OCI-LY7 (cell line): ENCODE results near the gene FUZ. TPM values are rescaled to one million over a fixed set of nuclear protein-coding genes. Genes with fewer than 3 reads are reported as not detected.
A peak's percentile ranks its signal among the peaks of the same experiment; 100 is the strongest.

ENCODE experiments used
- BruUV-seq: library from RNA; stranded (reverse); fragments of 400-500 nt; replicated peaks from 2 replicates; lab custom pipeline; 2021; lab: Mats Ljungman, UMichigan
- CTCF ChIA-PET: fragments of 300-600 bp; sonication (Branson Sonifier 250); formaldehyde crosslinking; loops from one replicate; lab custom pipeline; 2022; ENCODE audit warnings: antibody characterized with exemption; ENCODE audit not compliant: unreplicated experiment; lab: Charles Lee
- POLR2A ChIA-PET: fragments of 300-600 bp; sonication (Branson Sonifier 250); formaldehyde crosslinking; loops from one replicate; lab custom pipeline; 2022; ENCODE audit warnings: antibody characterized with exemption; lab: Charles Lee
- DNase-seq: peaks from one replicate; pipeline ENCODE4 v3.0.0-alpha.2; 2015; ENCODE audit warnings: low spot score
- H2AFZ ChIP-seq: fragments of 200-600 bp; sonication (generic), shearing (Covaris generic); 2 replicates; pipeline ENCODE4 v1.6.1; 2014; ENCODE audit warnings: mild to moderate bottlenecking, antibody characterized with exemption, low read length, moderate library complexity
- H3K27ac ChIP-seq: fragments of 200-600 bp; sonication (generic); 2 replicates; pipeline ENCODE4 v1.5.1; 2014; ENCODE audit warnings: mixed run types, low read depth, mild to moderate bottlenecking, moderate library complexity, low read length, inconsistent platforms; ENCODE audit not compliant: poor library complexity, severe bottlenecking
- H3K36me3 ChIP-seq: fragments of 200-600 bp; sonication (generic); 2 replicates; pipeline ENCODE4 v1.6.1; 2014; ENCODE audit warnings: mild to moderate bottlenecking, antibody characterized with exemption, low read length, moderate library complexity, mixed read lengths; ENCODE audit not compliant: insufficient read depth
- H3K4me1 ChIP-seq: fragments of 200-600 bp; sonication (generic); 2 replicates; pipeline ENCODE4 v1.5.1; 2014; ENCODE audit warnings: mild to moderate bottlenecking, low read length; ENCODE audit not compliant: insufficient read depth, poor library complexity, severe bottlenecking
- H3K4me2 ChIP-seq: fragments of 200-600 bp; sonication (generic); 2 replicates; pipeline ENCODE4 v1.6.1; 2014; ENCODE audit warnings: mild to moderate bottlenecking, low read length
- H3K4me3 ChIP-seq: fragments of 200-600 bp; sonication (generic); 2 replicates; pipeline ENCODE4 v1.5.1; 2014; ENCODE audit warnings: mild to moderate bottlenecking, low read depth, low read length; ENCODE audit not compliant: poor library complexity, severe bottlenecking
- H3K79me2 ChIP-seq: fragments of 200-600 bp; sonication (generic); 2 replicates; pipeline ENCODE4 v1.6.1; 2016; ENCODE audit warnings: low read depth, mild to moderate bottlenecking, low read length, moderate library complexity, mixed read lengths; ENCODE audit not compliant: insufficient read depth
- H3K9me2 ChIP-seq: fragments of 200-600 bp; sonication (generic); 2 replicates; pipeline ENCODE4 v1.6.1; 2016; ENCODE audit warnings: mild to moderate bottlenecking, low read length, mixed read lengths; ENCODE audit not compliant: insufficient read depth
- H3K9me3 ChIP-seq: fragments of 200-600 bp; sonication (generic); 2 replicates; pipeline ENCODE4 v1.6.1; 2014; ENCODE audit warnings: mild to moderate bottlenecking, mixed run types, low read length, mixed read lengths
- H4K20me1 ChIP-seq: fragments of 200-600 bp; sonication (generic); 2 replicates; pipeline ENCODE4 v1.6.1; 2014; ENCODE audit warnings: mild to moderate bottlenecking, antibody characterized with exemption, low read length, moderate library complexity, mixed read lengths; ENCODE audit not compliant: insufficient read depth
- CTCF ChIP-seq: fragments of 200-600 bp; sonication (generic); conservative IDR thresholded peaks from 2 replicates; pipeline ENCODE4 v1.5.1; 2014; ENCODE audit warnings: mild to moderate bottlenecking, antibody characterized with exemption, low read length, moderate library complexity, mixed read lengths
- EZH2phosphoT487 ChIP-seq: fragments of 200-600 bp; sonication (generic); IDR thresholded peaks from 2 replicates; pipeline ENCODE4 v1.6.1; 2018; ENCODE audit warnings: low read depth, borderline replicate concordance, mild to moderate bottlenecking, mixed run types, antibody characterized with exemption, low read length, moderate library complexity, mixed read lengths
- intact Hi-C: fragments of 100-400 bp; cut with micrococcal nuclease; formaldehyde crosslinking; loops from one replicate; pipeline ENCODE4 v1.10.0; 2022; ENCODE audit not compliant: unreplicated experiment
- total RNA-seq, 2 experiments: library from RNA; depleted of rRNA in 1 of 2; stranded (reverse); fragments of >200 nt in 1 of 2; shearing (Covaris generic) in 1 of 2; gene quantifications; 2 replicates each; pipeline ENCODE4 v1.2.3, GENCODE V29; 2014 to 2022

FUZ gene
- total RNA-seq, 2 experiments from 2014 or later: 28.1 to 33.6 TPM

- peaks cover 19% of the 10 kb centered on the region for H3K4me1 ChIP-seq
- no TSS peak for BruUV-seq
These were observed 32.3 kb upstream of the FUZ start for GRCh38 chr19:49845414-49845813.

DNA sequence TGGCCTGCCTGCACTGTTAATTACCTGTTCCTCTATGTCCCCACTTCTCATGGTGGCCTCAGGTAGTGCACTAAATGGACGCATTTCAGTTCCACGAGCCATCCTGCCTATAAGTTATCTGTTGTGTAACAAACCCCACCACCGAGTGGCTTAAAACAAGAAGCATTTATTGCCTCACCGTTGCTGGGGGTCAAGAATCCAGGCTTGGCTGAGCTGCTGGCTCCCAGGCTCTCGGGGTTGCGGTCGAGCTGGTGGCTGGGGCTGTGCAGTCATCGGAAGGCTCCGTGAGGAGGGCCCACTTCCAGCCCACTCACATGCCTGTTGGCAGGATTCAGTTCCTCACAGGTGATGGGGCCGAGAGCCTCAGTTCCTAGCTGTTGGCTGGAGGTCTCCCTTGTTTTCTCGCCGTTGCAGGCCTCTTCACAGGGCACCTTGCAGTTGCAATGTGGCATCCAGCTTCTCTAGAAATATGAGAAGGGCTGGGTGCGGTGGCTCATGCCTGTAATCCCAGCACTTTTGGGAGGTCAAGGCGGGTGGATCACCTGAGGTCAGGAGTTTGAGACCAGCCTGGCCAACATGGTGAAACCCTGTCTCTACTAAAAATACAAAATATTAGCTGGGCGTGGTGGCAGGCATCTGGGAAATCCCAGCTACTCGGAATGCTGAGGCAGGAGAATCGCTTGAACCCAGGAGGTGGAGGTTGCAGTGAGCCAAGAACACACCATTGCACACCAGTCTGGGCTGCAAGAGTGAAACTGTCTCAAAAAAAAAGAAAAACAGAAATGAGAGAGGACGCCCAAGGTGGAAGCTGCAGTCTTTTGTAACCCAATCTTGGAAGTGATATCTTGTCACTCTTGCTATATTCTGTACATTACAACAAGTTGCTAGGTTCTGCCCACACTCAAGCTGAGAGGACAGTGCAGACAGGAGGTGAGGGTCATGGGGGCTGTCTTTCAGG is 31.3 kb upstream of the FUZ start:
- no peak overlapping the region for H3K4me3 ChIP-seq
- DNase-seq: no peak
- no peaks in the 10 kb centered on the region for H3K9me3 ChIP-seq
- no peak overlapping the region for H3K4me2 ChIP-seq
- TF ChIP-seq CTCF (no peak), EZH2phosphoT487 (no peak)
- H3K36me3 ChIP-seq: peaks cover 29% of the 10 kb centered on the region
- no TSS peak for BruUV-seq
- intact Hi-C loops: no loop called here
- H3K4me1 ChIP-seq: peaks cover 12% of the 10 kb centered on the region
- H4K20me1 ChIP-seq: no peaks in the 10 kb centered on the region
- POLR2A ChIA-PET: interaction anchor here (0.7 kb wide), 1 partner anchor 18 kb away, joined by 3 read pairs; no protein-coding TSS in a partner anchor
- H3K9me2 ChIP-seq: no peaks in the 10 kb centered on the region
- CTCF ChIA-PET: no interaction called here
- no peak overlapping the region for H2AFZ ChIP-seq
- H3K27ac ChIP-seq: no peak overlapping the region
- no peaks in the 10 kb centered on the region for H3K79me2 ChIP-seq

More at GRCh38 chr19:49845414-49845813, 32.3 kb upstream of the FUZ start:
- Histone ChIP-seq H3K4me3 (no peak overlapping the region), H4K20me1 (no peaks in the 10 kb centered on the region), H3K9me2 (no peaks in the 10 kb centered on the region), H3K36me3 (peaks cover 21% of the 10 kb centered on the region), H3K9me3 (no peaks in the 10 kb centered on the region), H3K27ac (no peak overlapping the region), H2AFZ (no peak overlapping the region), H3K4me2 (no peak overlapping the region), H3K79me2 (no peaks in the 10 kb centered on the region)
- no peak for TF ChIP-seq EZH2phosphoT487
- peak; percentile 47 for TF ChIP-seq CTCF
- DNase-seq: no peak
- POLR2A ChIA-PET: no interaction called here
- CTCF ChIA-PET: no interaction called here
- intact Hi-C loops: no loop called here

GRCh38 chr19:49843265-49843664 is 30.2 kb upstream of the FUZ start:
- no peak overlapping the region for H2AFZ ChIP-seq
- no peaks in the 10 kb centered on the region for H4K20me1 ChIP-seq
- no peaks in the 10 kb centered on the region for H3K79me2 ChIP-seq
- H3K9me3 ChIP-seq: no peaks in the 10 kb centered on the region
- peak overlapping the region; percentile 35; the same call in 1 of the 2 replicates for H3K4me2 ChIP-seq
- peaks cover 41% of the 10 kb centered on the region for H3K36me3 ChIP-seq
- no peak overlapping the region for H3K4me3 ChIP-seq
- CTCF ChIA-PET: no interaction called here
- no TSS peak for BruUV-seq
- POLR2A ChIA-PET: no interaction called here
- no peaks in the 10 kb centered on the region for H3K9me2 ChIP-seq
- H3K27ac ChIP-seq: no peak overlapping the region
- peaks cover 12% of the 10 kb centered on the region for H3K4me1 ChIP-seq
- DNase-seq: peak; percentile 45
- intact Hi-C loops: no loop called here
- TF ChIP-seq EZH2phosphoT487 (no peak), CTCF (no peak)
